Ovary (tissue), 9 donors: ENCODE data around the gene ADGRB3. TPM values are rescaled to one million over a fixed set of nuclear protein-coding genes. Genes with fewer than 3 reads are reported as not detected.

Experiments used
- DNase-seq, 5 donors: peaks; one replicate each; pipeline ENCODE4 v3.0.0-alpha.2; 2019 to 2020
- H3K27ac ChIP-seq, 2 donors: fragments of 200-600 bp; one replicate each; pipeline versions ENCODE4 v1.5.1 to v1.8.0; 2019 to 2022
- H3K27me3 ChIP-seq: fragments of 200-600 bp; one replicate; pipeline ENCODE4 v1.8.0; 2022
- H3K36me3 ChIP-seq: fragments of 200-600 bp; sonication (generic); one replicate; pipeline ENCODE4 v1.5.1; 2019
- H3K4me1 ChIP-seq: one replicate; pipeline ENCODE4 v1.8.1; 2013; ENCODE audit warnings: mild to moderate bottlenecking, moderate library complexity; ENCODE audit not compliant: insufficient read depth
- H3K4me3 ChIP-seq: fragments of 200-600 bp; sonication (generic); one replicate; pipeline ENCODE4 v1.5.1; 2017
- H3K9me3 ChIP-seq, 2 donors: fragments of 200-600 bp in 1 of 2; sonication (generic) in 1 of 2; one replicate each; pipeline versions ENCODE4 v1.5.1 to v1.8.1; 2013 to 2019; ENCODE audit warnings: mild to moderate bottlenecking in 1 of 2, moderate library complexity in 1 of 2
- CTCF ChIP-seq, 3 donors: fragments of 450-650 bp in 2 of 3; fragments of 200-600 bp in 1 of 3; IDR thresholded peaks; one replicate each; pipeline versions ENCODE4 v1.5.1 to v1.8.0; 2016 to 2022; ENCODE audit warnings: antibody characterized with exemption in 3 of 3, mild to moderate bottlenecking in 1 of 3
- EP300 ChIP-seq: sonication (generic); formaldehyde crosslinking; IDR thresholded peaks from one replicate; pipeline ENCODE4 v1.6.1; 2017; ENCODE audit warnings: antibody characterized with exemption
- POLR2A ChIP-seq: fragments of 450-650 bp; IDR thresholded peaks from one replicate; pipeline ENCODE4 v1.6.1; 2017; ENCODE audit warnings: antibody characterized with exemption, mild to moderate bottlenecking, moderate library complexity
- WGBS, 3 donors: extraction: QIAGEN DNeasy Blood & Tissue Kit in 1 of 3; methylation state at CpG; one replicate each; pipeline versions ENCODE4 v1.1.5 to v1.1.7; 2013 to 2017; 5-methylcytosine and 5-hydroxymethylcytosine counted together
- intact Hi-C, 4 donors: fragments of 100-400 bp; cut with DNase I; formaldehyde crosslinking; loops; one replicate each; pipeline versions ENCODE4 v1.11.0 to v1.15.1; 2022 to 2023
- polyA plus RNA-seq, 2 donors: library from polyadenylated mRNA; stranded (reverse); fragments of 200-250 nt in 1 of 2; fragments of 350-450 nt in 1 of 2; fragmentation: Illumina TruSeq in 1 of 2; extraction: RNeasy Lipid Tissue Mini Kit (QIAGEN cat#74804) in 1 of 2; gene quantifications; one replicate each; pipeline ENCODE4 v1.2.3, GENCODE V29; 2013 to 2014
- total RNA-seq, 7 donors: library from RNA; depleted of rRNA in 2 of 7; stranded (reverse); fragments of >200 nt in 2 of 7; fragmentation: NEBNext Ultra II Directional in 3 of 7; extraction: Animal tissue kit (Norgen Biotek cat#: 25700) in 3 of 7; gene quantifications; one replicate each; pipeline versions ENCODE4 v1.1.0 to v1.2.4, GENCODE V29; 2016 to 2023
- donor health status: DM: no; HTN: no; CAD: no; lungs with moderate emphysema.
- donor health status: DM: no; HTN: no; CAD: no.
- donor health status: Bipolar disorder and iron deficiency.
- donor health status: DM: yes; HTN: yes; CAD: no.
- donor health status: DM: no; HTN: no; CAD: no.
- donor health status: DM: yes; HTN: yes; CAD: no.

ADGRB3 gene
- total and polyA plus RNA-seq, 9 donors, result 0.28 to 3.0 (median 1.4) TPM

DNA sequence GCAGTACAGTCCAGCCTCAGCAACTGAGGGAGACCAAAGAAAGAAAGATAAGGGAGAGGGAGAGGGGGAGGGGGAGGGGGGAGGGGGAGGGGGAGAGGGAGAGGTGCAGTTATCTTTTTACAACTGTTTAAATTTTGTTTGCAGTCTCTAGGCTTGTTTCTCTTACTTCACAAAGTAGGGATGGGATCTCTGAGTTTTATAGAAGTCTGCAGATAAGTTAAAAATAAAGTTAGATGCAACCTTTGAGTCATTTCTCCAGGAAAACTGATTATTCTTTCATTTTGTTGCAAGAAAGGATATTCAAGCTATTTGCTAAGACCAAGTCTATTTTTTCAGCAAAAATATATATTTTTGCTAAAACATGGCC is 487.3 kb downstream of the ADGRB3 start:
- intact Hi-C loops, result no loop called here

DNA sequence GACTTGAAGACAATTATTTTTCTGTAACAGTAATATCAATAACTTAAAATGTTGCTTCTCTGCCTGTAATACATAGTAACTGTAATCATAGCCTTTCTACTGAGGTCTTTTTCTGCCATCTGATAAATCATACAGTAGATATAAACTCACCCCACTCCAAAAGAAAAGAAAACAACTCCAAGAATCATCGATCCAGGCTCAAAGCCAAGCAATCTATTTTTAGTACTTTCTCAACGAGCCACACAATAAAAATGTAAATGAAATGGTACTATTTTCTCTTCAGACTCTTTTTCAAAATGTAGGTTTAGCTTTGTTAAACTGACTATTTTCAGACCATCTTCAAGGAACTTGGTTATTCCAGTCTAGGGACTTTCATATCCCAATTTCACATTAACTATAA is 493.3 kb downstream of the ADGRB3 start:
- Histone ChIP-seq H3K4me3 (no peak overlapping the region), H3K9me3 (no peaks in the 10 kb centered on the region), H3K27me3 (no peaks in the 10 kb centered on the region), H3K4me1 (no peaks in the 10 kb centered on the region), H3K27ac (no peak overlapping the region), H3K36me3 (no peaks in the 10 kb centered on the region)
- intact Hi-C loops, result no loop called here
- WGBS, 3 donors, result 10 to 18% (median 10%) methylated on average over 2 of the region's 2 CpGs
- TF ChIP-seq EP300 (no peak), POLR2A (no peak), CTCF (IDR thresholded peaks at IDR 0.05) (no peak)
- no peak for DNase-seq

More for the DNA sequence above, 487.3 kb downstream of the ADGRB3 start:
- H3K4me1 ChIP-seq, result no peaks in the 10 kb centered on the region
- H3K36me3 ChIP-seq, result no peaks in the 10 kb centered on the region
- H3K27me3 ChIP-seq, result no peaks in the 10 kb centered on the region
- H3K4me3 ChIP-seq, result no peak overlapping the region
- DNase-seq, result no peak
- H3K27ac ChIP-seq, result no peak overlapping the region
- H3K9me3 ChIP-seq, result no peaks in the 10 kb centered on the region
- TF ChIP-seq POLR2A (no peak), EP300 (no peak), CTCF (IDR thresholded peaks at IDR 0.05) (no peak)

- DNase-seq, result no peak
- 54 to 72% (median 70%) methylated on average over 1 of the region's 1 CpG for WGBS, 3 donors
- Histone ChIP-seq H3K4me3 (no peak overlapping the region), H3K27me3 (no peaks in the 10 kb centered on the region), H3K36me3 (no peaks in the 10 kb centered on the region), H3K4me1 (no peaks in the 10 kb centered on the region), H3K9me3 (no peaks in the 10 kb centered on the region), H3K27ac (no peak overlapping the region)
- no peak for TF ChIP-seq CTCF (IDR thresholded peaks at IDR 0.05)
- no peak for TF ChIP-seq EP300
- TF ChIP-seq POLR2A, result no peak
- intact Hi-C loops, result no loop called here
Measured at GRCh38 chr6:69129046-69129445, 494.0 kb downstream of the ADGRB3 start.

GRCh38 chr6:69135927-69136326 is 500.8 kb downstream of the ADGRB3 start:
- TF ChIP-seq EP300, result no peak
- no peak for TF ChIP-seq CTCF (IDR thresholded peaks at IDR 0.05)
- TF ChIP-seq POLR2A, result no peak
- WGBS, 3 donors, result 17 to 51% (median 27%) methylated on average over 1 of the region's 1 CpG
- Histone ChIP-seq H3K27ac (no peak overlapping the region), H3K4me1 (no peaks in the 10 kb centered on the region), H3K27me3 (no peaks in the 10 kb centered on the region), H3K4me3 (no peak overlapping the region), H3K9me3 (no peaks in the 10 kb centered on the region), H3K36me3 (no peaks in the 10 kb centered on the region)
- DNase-seq, result no peak
- intact Hi-C loops, result no loop called here

- Histone ChIP-seq H3K27ac (no peak overlapping the region), H3K4me1 (no peaks in the 10 kb centered on the region), H3K27me3 (no peaks in the 10 kb centered on the region), H3K36me3 (no peaks in the 10 kb centered on the region), H3K9me3 (no peaks in the 10 kb centered on the region), H3K4me3 (no peak overlapping the region)
- TF ChIP-seq POLR2A, result no peak
- no peak for TF ChIP-seq EP300
- no peak for TF ChIP-seq CTCF (IDR thresholded peaks at IDR 0.05)
- DNase-seq, result no peak
- intact Hi-C loops, result no loop called here
Measured at GRCh38 chr6:69138148-69138547, 503.1 kb downstream of the ADGRB3 start.
